PFSK-1 (cell line): ENCODE measurements around the gene PCGF6.

Experiments used
- POLR2AphosphoS5 ChIP-seq: IDR thresholded peaks from 2 replicates; pipeline ENCODE4 v1.6.1; 2012; ENCODE audit warnings: low read depth, mild to moderate bottlenecking, control low read depth, low read length, moderate library complexity
- SIN3A ChIP-seq: IDR thresholded peaks from 2 replicates; pipeline ENCODE4 v1.6.1; 2012; ENCODE audit warnings: mild to moderate bottlenecking, low read length, moderate library complexity, borderline replicate concordance; ENCODE audit not compliant: insufficient read depth
- TAF1 ChIP-seq: IDR thresholded peaks from 2 replicates; pipeline ENCODE4 v1.6.1; 2012; ENCODE audit warnings: low read length, control low read depth, borderline replicate concordance; ENCODE audit not compliant: insufficient read depth
- TF ChIP-seq, protein P1 (sequence below), 2 experiments: IDR thresholded peaks; 2 replicates each; pipeline versions ENCODE4 v1.6.1 to v1.8.0; 2011 to 2012; ENCODE audit warnings: low read depth in 2 of 2, low read length in 2 of 2, control low read depth in 1 of 2, inconsistent platforms in 1 of 2, mild to moderate bottlenecking in 1 of 2, moderate library complexity in 1 of 2; ENCODE audit not compliant: insufficient read depth in 1 of 2

DNA sequence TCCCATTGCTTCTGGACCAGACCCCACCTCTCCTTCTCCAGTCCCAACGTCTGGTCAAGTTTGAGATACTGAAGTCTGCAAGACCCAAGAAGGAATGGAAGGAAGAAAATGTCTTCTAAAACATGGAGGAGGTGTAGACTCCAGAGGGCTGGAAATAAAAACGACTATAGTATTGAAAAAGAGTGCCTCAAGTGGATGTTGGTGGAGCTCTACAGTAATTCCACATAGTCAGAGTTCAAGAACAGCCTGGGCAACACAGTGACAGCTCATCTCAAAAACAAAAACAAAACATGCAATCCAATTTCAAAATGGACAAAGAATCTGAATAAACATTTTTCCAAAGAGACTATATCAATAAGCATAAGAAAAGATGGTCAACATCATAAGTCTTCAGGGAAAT is 2.3 kb upstream of the PCGF6 start:
- TF ChIP-seq POLR2AphosphoS5, result no peak
- TF ChIP-seq TAF1, result no peak
- TF ChIP-seq SIN3A, result no peak
- TF ChIP-seq, protein P1, sequence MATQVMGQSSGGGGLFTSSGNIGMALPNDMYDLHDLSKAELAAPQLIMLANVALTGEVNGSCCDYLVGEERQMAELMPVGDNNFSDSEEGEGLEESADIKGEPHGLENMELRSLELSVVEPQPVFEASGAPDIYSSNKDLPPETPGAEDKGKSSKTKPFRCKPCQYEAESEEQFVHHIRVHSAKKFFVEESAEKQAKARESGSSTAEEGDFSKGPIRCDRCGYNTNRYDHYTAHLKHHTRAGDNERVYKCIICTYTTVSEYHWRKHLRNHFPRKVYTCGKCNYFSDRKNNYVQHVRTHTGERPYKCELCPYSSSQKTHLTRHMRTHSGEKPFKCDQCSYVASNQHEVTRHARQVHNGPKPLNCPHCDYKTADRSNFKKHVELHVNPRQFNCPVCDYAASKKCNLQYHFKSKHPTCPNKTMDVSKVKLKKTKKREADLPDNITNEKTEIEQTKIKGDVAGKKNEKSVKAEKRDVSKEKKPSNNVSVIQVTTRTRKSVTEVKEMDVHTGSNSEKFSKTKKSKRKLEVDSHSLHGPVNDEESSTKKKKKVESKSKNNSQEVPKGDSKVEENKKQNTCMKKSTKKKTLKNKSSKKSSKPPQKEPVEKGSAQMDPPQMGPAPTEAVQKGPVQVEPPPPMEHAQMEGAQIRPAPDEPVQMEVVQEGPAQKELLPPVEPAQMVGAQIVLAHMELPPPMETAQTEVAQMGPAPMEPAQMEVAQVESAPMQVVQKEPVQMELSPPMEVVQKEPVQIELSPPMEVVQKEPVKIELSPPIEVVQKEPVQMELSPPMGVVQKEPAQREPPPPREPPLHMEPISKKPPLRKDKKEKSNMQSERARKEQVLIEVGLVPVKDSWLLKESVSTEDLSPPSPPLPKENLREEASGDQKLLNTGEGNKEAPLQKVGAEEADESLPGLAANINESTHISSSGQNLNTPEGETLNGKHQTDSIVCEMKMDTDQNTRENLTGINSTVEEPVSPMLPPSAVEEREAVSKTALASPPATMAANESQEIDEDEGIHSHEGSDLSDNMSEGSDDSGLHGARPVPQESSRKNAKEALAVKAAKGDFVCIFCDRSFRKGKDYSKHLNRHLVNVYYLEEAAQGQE (IDR thresholded peaks at IDR 0.05; ENCODE audit: insufficient read depth in 1 of 2, low read depth in 2 of 2, low read length in 2 of 2), result no peak
